ENCODE results near the gene CYP4X1. TPM values are rescaled to one million over a fixed set of nuclear protein-coding genes. Genes with fewer than 3 reads are reported as not detected.
"Not testable (repeated sequence)": the region's sequence is repeated elsewhere in the genome, so short reads cannot be mapped to it uniquely, and the experiment has no call there.

The CYP4X1 gene
- total and polyA plus RNA-seq, 12 donors, result 0.74 to 5.4 (median 2.0) TPM

- 36 to 47% (median 44%) methylated on average over 13 of the region's 13 CpGs for WGBS, 4 donors
- Histone ChIP-seq H3K9me3 (replicated peaks in 1 of 3) (no peaks in the 10 kb centered on the region), H3K27me3 (no peaks in the 10 kb centered on the region), H3K27ac (no peak overlapping the region), H3K4me1 (replicated peaks in 1 of 2) (no peaks in the 10 kb centered on the region), H3K36me3 (replicated peaks in 1 of 2) (no peaks in the 10 kb centered on the region), H3K4me3 (no peak overlapping the region)
- TF ChIP-seq CTCF (IDR thresholded peaks at IDR 0.05), result peak in 5 of 6 experiments; percentile 23 to 42 (median 29)
- no peak for TF ChIP-seq POLR2A (IDR thresholded peaks at IDR 0.05)
- intact Hi-C loops (cut with DNase I), result loop anchor here in 1 of 2 donors (5.0 kb wide), 1 partner anchor 244 kb away; no protein-coding TSS in a partner anchor
- DNase-seq, result no peak
Measured at GRCh38 chr1:46991083-46991923, 32.2 kb upstream of the CYP4X1 start.

GRCh38 chr1:46996659-46997281 is 26.7 kb upstream of the CYP4X1 start:
- Histone ChIP-seq H3K27ac (no peak overlapping the region), H3K9me3 (replicated peaks in 1 of 3) (no peaks in the 10 kb centered on the region), H3K4me3 (no peak overlapping the region), H3K36me3 (replicated peaks in 1 of 2) (no peaks in the 10 kb centered on the region), H3K4me1 (replicated peaks in 1 of 2) (no peaks in the 10 kb centered on the region), H3K27me3 (no peaks in the 10 kb centered on the region)
- DNase-seq, result no peak
- TF ChIP-seq POLR2A (IDR thresholded peaks at IDR 0.05), result no peak
- no peak for TF ChIP-seq CTCF (IDR thresholded peaks at IDR 0.05)
- 29 to 41% (median 41%) methylated on average over 3 of the region's 3 CpGs for WGBS, 4 donors
- intact Hi-C loops (cut with DNase I), result no loop called here

- Histone ChIP-seq H3K9me3 (replicated peaks in 1 of 3) (no peaks in the 10 kb centered on the region), H3K27ac (no peak overlapping the region), H3K27me3 (no peaks in the 10 kb centered on the region), H3K4me1 (replicated peaks in 1 of 2) (no peaks in the 10 kb centered on the region), H3K36me3 (replicated peaks in 1 of 2) (no peaks in the 10 kb centered on the region), H3K4me3 (no peak overlapping the region)
- WGBS, 4 donors, result 18 to 41% (median 26%) methylated on average over 1 of the region's 1 CpG
- intact Hi-C loops (cut with DNase I), result no loop called here
- TF ChIP-seq POLR2A (IDR thresholded peaks at IDR 0.05), result no peak
- peak in 2 of 6 experiments; percentile 23 to 24 for TF ChIP-seq CTCF (IDR thresholded peaks at IDR 0.05)
- no peak for DNase-seq
Measured at GRCh38 chr1:47002211-47002610, 21.3 kb upstream of the CYP4X1 start.

DNA sequence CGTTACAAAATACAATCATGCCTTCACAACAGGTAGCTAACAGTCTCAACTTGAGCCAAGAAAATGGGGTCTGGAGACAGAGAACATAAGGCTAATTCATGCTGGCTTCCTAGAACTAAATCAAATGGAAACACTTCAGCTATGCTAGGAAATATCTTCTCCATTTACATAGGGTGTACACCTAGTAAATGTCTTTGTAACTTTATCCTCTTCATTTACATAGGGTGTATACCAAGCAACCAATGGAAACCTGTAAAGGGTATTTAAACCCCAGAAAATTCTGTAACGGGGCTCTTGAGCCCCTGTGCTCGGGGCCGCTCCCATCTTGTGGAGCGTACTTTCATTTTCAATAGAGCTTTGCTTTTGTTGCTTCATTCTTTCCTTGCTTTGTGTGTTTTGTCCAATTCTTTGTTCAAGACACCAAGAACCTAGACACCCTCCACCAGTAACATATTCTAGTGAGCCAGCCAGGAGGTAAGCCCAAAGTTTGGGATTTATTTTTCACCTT is 19.5 kb upstream of the CYP4X1 start:
- no peak for TF ChIP-seq POLR2A (IDR thresholded peaks at IDR 0.05)
- no peak for TF ChIP-seq CTCF (IDR thresholded peaks at IDR 0.05)
- no peak for DNase-seq
- Histone ChIP-seq H3K36me3 (replicated peaks in 1 of 2) (no peaks in the 10 kb centered on the region), H3K4me3 (no peak overlapping the region), H3K27me3 (no peaks in the 10 kb centered on the region), H3K27ac (no peak overlapping the region), H3K9me3 (replicated peaks in 1 of 3) (no peaks in the 10 kb centered on the region), H3K4me1 (replicated peaks in 1 of 2) (no peaks in the 10 kb centered on the region)
- 78 to 82% (median 80%) methylated on average over 5 of the region's 5 CpGs for WGBS, 4 donors
- intact Hi-C loops (cut with DNase I), result no loop called here

GRCh38 chr1:47006437-47006836 is 17.0 kb upstream of the CYP4X1 start:
- intact Hi-C loops (cut with DNase I); H3K27ac ChIP-seq; H3K9me3 ChIP-seq (replicated peaks in 1 of 3); H3K4me3 ChIP-seq; H3K27me3 ChIP-seq; H3K36me3 ChIP-seq (replicated peaks in 1 of 2); DNase-seq; H3K4me1 ChIP-seq (replicated peaks in 1 of 2): not testable (repeated sequence)
- WGBS, 4 donors, result 77 to 88% (median 84%) methylated on average over 6 to 9 of the region's 9 CpGs
